ENCODE data around the gene APOBEC3F. TPM values are rescaled to one million over a fixed set of nuclear protein-coding genes. Genes with fewer than 3 reads are reported as not detected.

The APOBEC3F gene
- polyA plus RNA-seq, 1 of the 3 experiments (the other 2 are of a cell fraction): 3.8 TPM

DNA sequence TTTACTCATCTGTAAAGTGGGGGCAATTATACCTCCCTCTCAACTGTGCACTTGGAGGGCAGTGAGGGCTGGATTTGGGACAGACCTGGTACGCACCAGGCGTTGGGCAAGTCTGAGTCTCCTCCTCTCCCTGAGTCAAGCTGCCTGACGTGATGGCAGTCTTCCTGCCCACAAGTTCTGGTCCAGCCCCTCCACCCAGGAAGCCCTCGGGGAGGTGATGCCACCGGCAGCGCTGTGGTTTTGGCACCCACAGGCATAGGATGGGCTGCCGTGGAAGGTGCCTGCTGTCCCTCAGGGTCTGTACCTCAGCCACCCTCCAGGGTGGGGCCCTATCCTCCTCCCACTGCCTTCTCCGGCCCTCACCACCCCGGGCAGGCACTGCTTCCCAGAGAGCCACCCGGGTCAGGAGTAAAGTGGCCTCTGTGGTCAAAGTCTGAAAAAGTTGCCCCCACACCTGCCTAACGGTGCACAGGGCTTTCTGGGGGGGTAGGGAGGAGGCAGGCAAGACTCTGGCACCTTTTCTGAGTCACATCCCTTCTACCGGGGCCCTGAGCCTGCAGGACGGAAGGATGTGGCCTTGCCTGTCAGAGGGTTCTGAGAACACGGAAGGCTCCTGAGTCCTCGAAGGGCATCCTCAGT is 49.9 kb downstream of the APOBEC3F start (continued):
- TF ChIP-seq, protein P1, sequence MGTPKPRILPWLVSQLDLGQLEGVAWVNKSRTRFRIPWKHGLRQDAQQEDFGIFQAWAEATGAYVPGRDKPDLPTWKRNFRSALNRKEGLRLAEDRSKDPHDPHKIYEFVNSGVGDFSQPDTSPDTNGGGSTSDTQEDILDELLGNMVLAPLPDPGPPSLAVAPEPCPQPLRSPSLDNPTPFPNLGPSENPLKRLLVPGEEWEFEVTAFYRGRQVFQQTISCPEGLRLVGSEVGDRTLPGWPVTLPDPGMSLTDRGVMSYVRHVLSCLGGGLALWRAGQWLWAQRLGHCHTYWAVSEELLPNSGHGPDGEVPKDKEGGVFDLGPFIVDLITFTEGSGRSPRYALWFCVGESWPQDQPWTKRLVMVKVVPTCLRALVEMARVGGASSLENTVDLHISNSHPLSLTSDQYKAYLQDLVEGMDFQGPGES (IDR thresholded peaks at IDR 0.05; ENCODE audit: low read depth, low read length): no peak

DNA sequence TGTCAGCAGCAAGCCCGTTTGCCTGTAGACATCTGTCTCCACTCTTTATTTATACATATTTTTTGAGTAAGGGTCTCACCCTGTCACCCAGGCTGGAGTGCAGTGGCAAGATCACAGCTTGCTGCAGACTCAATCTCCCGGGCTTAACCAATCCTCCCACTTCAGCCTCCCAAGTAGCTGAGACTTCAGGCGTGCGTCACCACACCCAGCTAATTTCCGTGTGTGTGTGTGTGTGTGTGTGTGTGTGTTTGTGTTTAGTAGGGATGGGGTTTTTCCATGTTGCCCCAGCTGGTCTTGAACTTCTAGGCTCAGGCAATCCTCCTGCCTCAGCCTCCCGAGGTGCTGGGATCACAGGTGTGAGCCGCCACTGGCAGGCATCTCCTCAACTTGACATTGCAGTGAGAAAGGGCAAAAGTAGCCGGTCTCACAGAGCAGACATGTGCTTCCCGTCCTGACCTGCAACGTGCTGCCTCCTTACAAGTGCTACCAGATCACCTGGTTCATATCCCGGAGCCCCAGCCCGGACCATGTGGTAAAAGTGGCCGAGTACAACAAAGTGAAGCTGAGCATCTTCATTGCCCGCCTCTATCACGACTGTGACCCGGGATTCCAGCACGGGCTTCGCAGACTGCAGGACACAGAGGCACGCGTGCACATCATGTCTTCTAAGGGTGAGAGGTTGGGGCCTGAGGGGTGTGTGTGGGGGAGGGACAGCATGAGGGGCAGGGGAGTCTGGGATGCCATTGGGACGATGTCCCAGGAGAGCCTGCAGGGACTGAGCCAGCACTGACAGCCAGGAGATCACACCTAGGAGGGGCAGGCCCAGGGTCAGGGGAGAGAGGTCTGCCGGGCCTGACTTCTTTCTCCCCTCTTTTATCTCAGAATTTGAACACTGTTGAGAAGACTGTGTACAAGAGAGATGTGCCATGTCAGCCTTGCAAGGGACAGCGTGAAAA is 50.7 kb downstream of the APOBEC3F start:
- no peaks in the 10 kb centered on the region for H3K36me3 ChIP-seq (replicated peaks in 1 of 2; ENCODE audit: control insufficient read depth in 1 of 2, insufficient read depth in 2 of 2, low read length in 1 of 2)
- DNase-seq: no peak
- H3K4me1 ChIP-seq (ENCODE audit: control insufficient read depth in 1 of 2, insufficient read depth in 2 of 2, low read depth in 1 of 2, low read length in 1 of 2): peaks cover 0 to 6% of the 10 kb centered on the region in 2 experiments; a peak in 1 of 4 replicates
- H3F3A ChIP-seq (replicated peaks; ENCODE audit: insufficient read depth): no peaks in the 10 kb centered on the region
- H3K9me2 ChIP-seq: no peaks in the 10 kb centered on the region
- H3K4me2 ChIP-seq: no peak overlapping the region
- H3K27me3 ChIP-seq (ENCODE audit: insufficient read depth): no peaks in the 10 kb centered on the region
- 82% methylated on average over 5 of the region's 23 CpGs for WGBS (ENCODE audit: low lambda C conversion rate)
- no peaks in the 10 kb centered on the region for H4K20me1 ChIP-seq (ENCODE audit: insufficient read depth)
- ChIA-PET CTCF (no interaction called here), POLR2A (no interaction called here)
- no peaks in the 10 kb centered on the region for H3K79me2 ChIP-seq (ENCODE audit: insufficient read depth)
- H3K27ac ChIP-seq (ENCODE audit: low read depth in 2 of 2, low read length in 1 of 2): no peak overlapping the region
- no peak for TF ChIP-seq YY1 (IDR thresholded peaks at IDR 0.05; ENCODE audit: low read depth)
- no peak for TF ChIP-seq RAD21 (IDR thresholded peaks at IDR 0.05; ENCODE audit: low read length)
- no peak overlapping the region for H2AFZ ChIP-seq (ENCODE audit: low read depth)
- H3K9me3 ChIP-seq: no peaks in the 10 kb centered on the region
- no peak overlapping the region for H3K9ac ChIP-seq
- no peak overlapping the region for H3K4me3 ChIP-seq (ENCODE audit: low read depth in 2 of 2, low read length in 1 of 2)

DNA sequence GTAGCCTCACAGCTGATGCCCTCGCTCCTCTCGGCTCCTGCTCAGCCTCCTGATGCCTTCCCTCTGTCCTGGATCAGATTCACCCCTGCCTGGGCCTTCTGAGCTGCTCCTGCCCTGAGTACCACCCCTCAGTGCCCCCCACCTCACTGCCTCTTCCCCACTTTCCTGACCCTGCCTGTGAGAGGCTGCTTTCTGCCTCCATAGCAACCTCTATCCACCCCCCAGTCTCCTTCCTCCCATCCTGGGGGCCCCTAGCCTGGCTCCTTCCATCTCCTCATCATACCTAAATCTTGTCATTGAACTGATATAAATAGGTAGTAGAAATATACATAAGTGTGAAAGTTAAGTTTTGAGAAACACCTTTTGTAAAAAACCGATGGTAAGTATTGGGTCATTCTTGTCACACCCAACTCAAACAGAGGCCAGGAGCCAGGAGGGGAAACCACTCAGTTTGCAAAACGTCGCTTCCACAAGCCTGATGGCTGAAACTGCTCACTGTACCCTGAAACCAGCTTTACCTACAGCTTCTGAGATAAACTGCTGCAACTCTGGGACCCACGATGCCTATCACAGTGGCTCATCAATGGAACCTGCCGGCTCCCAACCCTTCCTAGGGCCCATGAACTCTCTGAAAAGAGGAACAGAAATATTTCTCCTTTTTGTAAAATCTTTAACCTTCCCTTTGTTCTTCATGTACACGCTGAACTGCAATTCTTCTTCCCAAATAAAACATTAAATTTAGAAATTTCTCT is 51.6 kb downstream of the APOBEC3F start:
- no peak overlapping the region for H3K4me2 ChIP-seq
- H3F3A ChIP-seq (replicated peaks; ENCODE audit: insufficient read depth): no peaks in the 10 kb centered on the region
- no peak overlapping the region for H3K9ac ChIP-seq
- H3K9me2 ChIP-seq: no peaks in the 10 kb centered on the region
- no peak for DNase-seq
- ChIA-PET POLR2A (no interaction called here), CTCF (no interaction called here)
- H3K4me3 ChIP-seq (ENCODE audit: low read depth in 2 of 2, low read length in 1 of 2): no peak overlapping the region
- H3K79me2 ChIP-seq (ENCODE audit: insufficient read depth): no peaks in the 10 kb centered on the region
- H3K27me3 ChIP-seq (ENCODE audit: insufficient read depth): no peaks in the 10 kb centered on the region
- TF ChIP-seq MEF2A (IDR thresholded peaks at IDR 0.05; ENCODE audit: borderline replicate concordance, low read depth) (no peak), FOXM1 (IDR thresholded peaks at IDR 0.05; ENCODE audit: low read depth) (no peak), MXI1 (IDR thresholded peaks at IDR 0.05; ENCODE audit: low read depth, low read length) (no peak)
- no peak overlapping the region for H3K27ac ChIP-seq (ENCODE audit: low read depth in 2 of 2, low read length in 1 of 2)
- H2AFZ ChIP-seq (ENCODE audit: low read depth): no peak overlapping the region
- WGBS (ENCODE audit: low lambda C conversion rate): 65% methylated on average over 4 of the region's 8 CpGs
- H3K36me3 ChIP-seq (replicated peaks in 1 of 2; ENCODE audit: control insufficient read depth in 1 of 2, insufficient read depth in 2 of 2, low read length in 1 of 2): no peaks in the 10 kb centered on the region
- no peaks in the 10 kb centered on the region for H4K20me1 ChIP-seq (ENCODE audit: insufficient read depth)
- H3K4me1 ChIP-seq (ENCODE audit: control insufficient read depth in 1 of 2, insufficient read depth in 2 of 2, low read depth in 1 of 2, low read length in 1 of 2): peaks cover 0 to 6% of the 10 kb centered on the region in 2 experiments; a peak in 1 of 4 replicates
- no peaks in the 10 kb centered on the region for H3K9me3 ChIP-seq
